AG04450 (cell line): ENCODE results near the gene SEMA4D. TPM values are rescaled to one million over a fixed set of nuclear protein-coding genes. Genes with fewer than 3 reads are reported as not detected.

Source experiments
- CTCF ChIA-PET: fragments of 300-600, 350-600 bp; formaldehyde crosslinking; extraction: SDS; loops from one replicate; lab custom pipeline; 2022; ENCODE audit warnings: antibody characterized with exemption, inconsistent platforms; lab: Charles Lee
- POLR2A ChIA-PET: fragments of 350-600 bp; formaldehyde crosslinking; extraction: SDS; loops from one replicate; lab custom pipeline; 2021; ENCODE audit warnings: antibody characterized with exemption, inconsistent platforms; lab: Yijun Ruan, JAX
- DNase-seq: peaks from one replicate; pipeline ENCODE4 v3.0.0-alpha.2; 2011; ENCODE audit warnings: low read depth, low spot score
- H3K27ac ChIP-seq: one replicate; pipeline ENCODE4 v1.5.1; 2012; ENCODE audit warnings: low read depth, low read length, control low read depth
- H3K27me3 ChIP-seq: one replicate; pipeline ENCODE4 v1.6.0; 2012; ENCODE audit warnings: low read length; ENCODE audit not compliant: control insufficient read depth, insufficient read depth
- H3K4me3 ChIP-seq: 2 replicates; pipeline ENCODE4 v1.5.1; 2011; ENCODE audit warnings: mild to moderate bottlenecking, low read depth, low read length, control low read depth
- H3K9me3 ChIP-seq: 2 replicates; pipeline ENCODE4 v1.5.1; 2012; ENCODE audit warnings: low read length; ENCODE audit not compliant: control insufficient read depth, insufficient read depth
- CTCF ChIP-seq: IDR thresholded peaks from 2 replicates; pipeline ENCODE4 v1.5.1; 2011; ENCODE audit warnings: low read depth, low read length, control low read depth, inconsistent platforms
- polyA plus RNA-seq: library from polyadenylated mRNA; depleted of rRNA; stranded (reverse); fragments of >200 nt; gene quantifications from 2 replicates; pipeline ENCODE4 v1.2.3, GENCODE V29; 2011

The SEMA4D gene
- polyA plus RNA-seq, 1 experiment = 2.8 TPM

GRCh38 chr9:89377411-89377810 is 120.5 kb downstream of the SEMA4D start:
- POLR2A ChIA-PET = no interaction called here
- Histone ChIP-seq H3K27me3 (no peaks in the 10 kb centered on the region), H3K27ac (no peak overlapping the region), H3K4me3 (no peak overlapping the region), H3K9me3 (no peaks in the 10 kb centered on the region)
- CTCF ChIA-PET = interaction anchor here (1.8 kb wide), 1 partner anchor 171 kb away, joined by 8 read pairs; no protein-coding TSS in a partner anchor
- no peak for TF ChIP-seq CTCF
- DNase-seq = no peak

- H3K27ac ChIP-seq = no peak overlapping the region
- POLR2A ChIA-PET = interaction anchor here (0.7 kb wide), 1 partner anchor 58 kb away, joined by 3 read pairs; no protein-coding TSS in a partner anchor
These were observed 121.1 kb downstream of the SEMA4D start for GRCh38 chr9:89376741-89377351.

GRCh38 chr9:89376286-89376685 is 121.6 kb downstream of the SEMA4D start:
- ChIA-PET CTCF (interaction anchor here (1.8 kb wide), 1 partner anchor 173 kb away, joined by 8 read pairs; no protein-coding TSS in a partner anchor), POLR2A (interaction anchor here (0.7 kb wide), 1 partner anchor 57 kb away, joined by 3 read pairs; no protein-coding TSS in a partner anchor)
- no peaks in the 10 kb centered on the region for H3K27me3 ChIP-seq
- H3K4me3 ChIP-seq = no peak overlapping the region
- H3K27ac ChIP-seq = no peak overlapping the region
- no peak for TF ChIP-seq CTCF
- no peaks in the 10 kb centered on the region; the same call in 1 of the 2 replicates for H3K9me3 ChIP-seq
- DNase-seq = no peak

More at GRCh38 chr9:89376741-89377351, 121.1 kb downstream of the SEMA4D start:
- TF ChIP-seq CTCF = no peak
- no peaks in the 10 kb centered on the region for H3K27me3 ChIP-seq
- no peaks in the 10 kb centered on the region for H3K9me3 ChIP-seq
- CTCF ChIA-PET = interaction anchor here (0.6 to 1.8 kb wide), 2 partner anchors 111 to 172 kb away, joined by 4 to 8 read pairs; no protein-coding TSS in a partner anchor
- no peak for DNase-seq
- no peak overlapping the region for H3K4me3 ChIP-seq

- no peak overlapping the region for H3K27ac ChIP-seq
- no peak for TF ChIP-seq CTCF
- ChIA-PET CTCF (interaction anchor here (2.2 kb wide), 1 partner anchor 174 kb away, joined by 12 read pairs; no protein-coding TSS in a partner anchor), POLR2A (no interaction called here)
- no peaks in the 10 kb centered on the region; the same call in 1 of the 2 replicates for H3K9me3 ChIP-seq
- H3K4me3 ChIP-seq = no peak overlapping the region
- no peak for DNase-seq
- H3K27me3 ChIP-seq = no peaks in the 10 kb centered on the region
These were observed 122.6 kb downstream of the SEMA4D start for GRCh38 chr9:89375191-89375760.

- ChIA-PET CTCF (interaction anchor here (2.2 kb wide), 1 partner anchor 175 kb away, joined by 12 read pairs; no protein-coding TSS in a partner anchor), POLR2A (no interaction called here)
- H3K27ac ChIP-seq = no peak overlapping the region
- no peak overlapping the region for H3K4me3 ChIP-seq
- no peaks in the 10 kb centered on the region for H3K27me3 ChIP-seq
- no peak for TF ChIP-seq CTCF
- H3K9me3 ChIP-seq = no peaks in the 10 kb centered on the region; the same call in 1 of the 2 replicates
- DNase-seq = no peak
These were observed 123.7 kb downstream of the SEMA4D start for GRCh38 chr9:89374176-89374575.
